GM18508 (cell line): ENCODE results near the gene ADAR.

ENCODE experiments used
- ATAC-seq: cut with Tn5 transposase; IDR thresholded peaks from one replicate; pipeline ENCODE4 v1.9.1; 2021; ENCODE audit warnings: moderate number of reproducible peaks; ENCODE audit not compliant: insufficient read depth, unreplicated experiment

ADAR gene

GRCh38 chr1:154559466-154560044 lies 48.4 kb downstream of the ADAR start:
- no peak for ATAC-seq

- ATAC-seq, result peak; percentile 60
These were observed 49.1 kb downstream of the ADAR start for GRCh38 chr1:154558720-154559465.

- ATAC-seq, result no peak
These were observed 49.9 kb downstream of the ADAR start, which contains the start of gene UBE2Q1 for GRCh38 chr1:154557939-154558719. TSS of gene UBE2Q1 (minus strand) at chr1:154558662. CDS start at chr1:154558553, 109 bp downstream.

GRCh38 chr1:154557248-154557938 lies 50.6 kb downstream of the ADAR start:
- no peak for ATAC-seq

- ATAC-seq, result no peak
These were observed 51.6 kb downstream of the ADAR start for GRCh38 chr1:154556422-154556821.

DNA sequence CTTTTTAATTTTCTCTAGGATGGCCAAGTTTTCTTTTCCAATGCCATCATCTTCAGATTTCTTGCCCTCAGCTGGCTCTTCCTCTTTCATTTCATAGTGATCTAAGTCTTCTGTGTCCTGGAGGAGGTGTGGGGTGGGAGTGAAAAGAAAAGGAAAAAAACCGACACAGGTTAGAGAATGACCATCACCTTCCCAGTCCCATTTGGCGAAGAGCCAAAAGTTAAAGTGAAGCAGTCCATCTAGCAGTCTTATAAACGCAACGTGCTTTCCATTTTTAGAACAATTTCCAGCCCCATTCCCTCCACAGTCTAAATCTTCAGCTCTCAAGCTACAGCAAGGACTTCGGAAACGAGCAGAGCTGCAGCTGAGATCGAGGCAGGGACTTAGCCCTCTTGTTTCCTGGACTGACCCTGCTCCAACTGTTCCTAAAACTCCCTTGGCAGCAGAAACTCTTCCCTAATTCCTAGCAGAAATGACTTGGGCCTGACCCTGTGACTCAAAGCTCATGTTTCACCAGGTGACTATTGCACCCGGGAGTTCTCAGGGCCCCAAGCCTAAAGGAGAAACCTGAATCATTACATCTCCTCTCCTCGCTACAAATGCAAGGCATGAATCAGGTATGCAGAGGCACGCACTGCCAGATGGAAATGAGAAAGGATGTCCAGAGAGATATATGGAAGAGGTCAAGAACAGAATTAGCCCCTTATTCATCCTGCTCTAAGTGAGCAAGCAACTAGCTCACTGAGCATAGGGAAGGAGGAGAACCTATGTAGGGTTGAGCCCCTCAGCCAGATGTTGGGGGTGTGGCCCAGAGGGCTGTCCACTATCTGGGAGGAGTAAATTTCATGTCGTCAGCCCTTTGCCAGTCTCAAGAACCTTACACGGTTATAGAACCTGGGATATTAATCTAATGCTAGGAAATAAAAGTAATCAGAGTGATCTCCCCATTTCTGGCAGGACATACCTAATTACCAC lies 54.6 kb downstream of the ADAR start:
- ATAC-seq, result no peak

- no peak for ATAC-seq
These were observed 56.0 kb downstream of the ADAR start for GRCh38 chr1:154552036-154552435.

- no peak for ATAC-seq
These were observed 56.5 kb downstream of the ADAR start for GRCh38 chr1:154551474-154551873.

DNA sequence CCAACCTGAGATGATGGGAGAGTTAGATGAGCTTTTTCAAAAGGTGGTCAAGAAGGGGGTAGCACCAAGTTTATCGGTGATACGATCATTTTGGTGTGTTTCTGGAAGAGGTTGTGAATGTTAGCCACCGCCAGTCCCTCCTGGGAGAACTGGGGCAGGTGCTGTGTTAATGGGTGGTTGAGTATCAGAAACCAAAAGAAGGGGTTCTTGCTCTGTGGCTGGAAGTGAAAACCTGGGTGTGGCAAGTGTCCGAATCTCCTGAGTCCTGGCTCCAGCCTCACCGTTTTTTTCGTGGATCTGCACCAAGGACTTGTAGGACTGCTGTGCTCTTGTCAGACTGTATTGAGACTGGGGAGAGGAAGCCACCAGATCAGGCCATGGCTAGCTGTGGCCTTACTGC lies 57.3 kb downstream of the ADAR start:
- no peak for ATAC-seq

DNA sequence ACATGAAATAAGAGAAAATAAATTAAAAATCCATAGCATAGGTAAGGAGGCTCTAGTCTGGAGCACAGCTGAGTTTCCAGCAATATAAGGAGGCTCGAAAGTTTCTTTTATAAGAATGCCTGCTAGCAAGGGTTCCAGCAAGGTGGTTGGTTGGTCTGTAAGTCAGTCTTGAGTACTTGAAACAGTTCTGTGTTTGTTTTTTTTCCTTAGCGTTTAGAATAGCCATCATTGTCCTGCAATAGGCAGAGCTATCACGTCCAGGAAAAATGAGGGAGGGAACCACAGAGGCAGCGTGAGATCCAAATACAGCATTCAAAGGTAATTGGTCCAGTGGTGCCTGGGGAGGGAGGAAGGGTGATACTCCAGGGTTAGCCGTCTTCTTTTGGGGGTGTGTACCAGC lies 57.9 kb downstream of the ADAR start:
- no peak for ATAC-seq

DNA sequence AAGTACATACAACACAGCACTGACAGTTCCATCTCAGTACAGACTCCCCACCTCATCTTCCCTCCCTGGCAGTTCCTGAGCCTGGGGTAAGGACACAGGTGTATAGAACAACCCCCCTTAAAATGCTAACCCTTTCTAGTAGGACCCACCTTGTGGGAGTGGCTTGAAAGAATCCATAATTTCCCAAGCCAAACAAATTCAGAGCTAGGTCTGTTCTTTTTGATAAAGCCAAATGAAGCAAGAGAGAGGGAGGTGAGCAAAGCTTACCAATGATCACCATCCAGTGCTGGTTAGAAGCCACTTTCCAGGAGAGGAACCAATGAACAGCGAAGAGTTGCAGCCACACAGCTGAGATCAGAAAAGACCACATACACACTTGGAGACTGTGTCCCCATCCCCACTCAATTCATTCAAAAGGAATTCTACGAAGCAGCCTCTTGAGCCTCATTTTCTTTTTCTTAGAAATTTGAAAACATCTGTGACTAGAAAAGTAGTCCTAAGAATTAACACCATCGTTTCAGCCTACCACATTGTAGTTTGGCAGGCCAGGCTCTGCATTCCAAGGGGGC lies 58.7 kb downstream of the ADAR start:
- ATAC-seq, result no peak

GRCh38 chr1:154548028-154548427 lies 60.0 kb downstream of the ADAR start:
- ATAC-seq, result no peak

GRCh38 chr1:154547105-154547732 lies 60.8 kb downstream of the ADAR start:
- ATAC-seq, result no peak

- no peak for ATAC-seq
These were observed 61.5 kb downstream of the ADAR start for GRCh38 chr1:154546264-154547063.

DNA sequence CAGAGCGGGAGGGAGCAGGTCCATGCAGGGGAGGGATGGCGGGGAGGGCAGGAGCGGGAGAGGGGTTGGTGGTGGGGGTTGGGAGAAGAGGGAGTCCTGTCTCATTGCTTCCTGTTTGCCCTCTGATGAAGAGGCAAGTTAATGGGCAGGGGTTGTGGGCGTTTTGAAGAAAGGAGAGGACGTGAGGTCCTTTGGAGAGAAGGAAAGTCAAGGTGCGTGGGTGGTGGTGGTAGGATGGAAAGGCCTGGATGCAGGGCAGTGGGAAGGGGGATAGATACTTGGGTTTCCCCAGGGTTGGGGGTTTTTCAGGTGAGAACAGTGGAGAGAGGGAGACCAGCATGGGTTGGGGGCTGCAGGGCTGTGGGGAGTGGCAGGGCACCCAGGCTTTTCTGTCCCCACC lies 66.8 kb downstream of the ADAR start:
- no peak for ATAC-seq

GRCh38 chr1:154539486-154540483 lies 68.2 kb downstream of the ADAR start:
- no peak for ATAC-seq

DNA sequence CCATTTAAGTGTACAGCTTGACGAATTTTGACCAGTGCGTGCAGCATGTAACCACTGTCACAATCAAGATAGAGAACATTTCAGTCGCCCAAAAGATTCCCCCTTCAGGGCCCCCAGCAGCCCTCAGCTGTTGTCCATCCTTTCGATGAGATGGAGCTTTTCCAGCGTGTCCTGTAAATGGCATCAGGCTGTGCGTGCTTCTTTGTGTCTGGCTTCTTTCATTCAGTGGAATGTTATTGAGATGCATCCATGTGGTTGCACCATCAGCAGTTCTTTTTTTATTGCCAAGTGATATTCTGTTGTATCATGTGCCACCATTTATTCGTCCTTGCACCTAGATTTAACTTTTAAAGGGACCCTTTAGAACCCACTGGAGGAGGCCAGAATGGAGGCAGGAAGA lies 71.4 kb downstream of the ADAR start:
- no peak for ATAC-seq
